Measurements from ENCODE around the gene BAMBI. TPM values are rescaled to one million over a fixed set of nuclear protein-coding genes. Genes with fewer than 3 reads are reported as not detected.

The BAMBI gene
- polyA plus RNA-seq, 1 donor (not counting 4 experiments of a cell fraction or from before 2014, with no cell fraction given): 2.9 TPM

GRCh38 chr10:28666751-28667467, 10.4 kb upstream of the BAMBI start:
- Histone ChIP-seq H3K9ac (ENCODE audit: control insufficient read depth, extremely low read depth, insufficient read depth, low read length) (no peak overlapping the region), H3K27ac (ENCODE audit: control insufficient read depth, insufficient read depth, low read length) (no peak overlapping the region), H3K36me3 (ENCODE audit: control insufficient read depth in 2 of 2, extremely low read depth in 1 of 2, insufficient read depth in 2 of 2, low read length in 2 of 2) (no peaks in the 10 kb centered on the region), H3K27me3 (ENCODE audit: control insufficient read depth, extremely low read depth, insufficient read depth, low read length) (peaks cover 30% of the 10 kb centered on the region), H3K9me3 (ENCODE audit: control insufficient read depth, low read depth, low read length) (no peaks in the 10 kb centered on the region), H2AFZ (ENCODE audit: control insufficient read depth, low read length) (no peak overlapping the region), H3K4me1 (ENCODE audit: control insufficient read depth, extremely low read depth, insufficient read depth, low read length) (peaks cover 5% of the 10 kb centered on the region), H4K20me1 (ENCODE audit: control insufficient read depth, extremely low read depth, insufficient read depth, low read length) (no peaks in the 10 kb centered on the region), H3K9me1 (ENCODE audit: control insufficient read depth, extremely low read depth, insufficient read depth, low read length) (no peaks in the 10 kb centered on the region), H3K4me2 (ENCODE audit: control insufficient read depth, extremely low read depth, insufficient read depth, low read depth, low read length) (no peak overlapping the region), H3K79me2 (ENCODE audit: control insufficient read depth, insufficient read depth, low read length) (no peaks in the 10 kb centered on the region), H3K4me3 (ENCODE audit: control insufficient read depth in 2 of 3, extremely low read depth in 1 of 3, insufficient read depth in 2 of 3, low read depth in 1 of 3, low read length in 3 of 3) (no peak overlapping the region)
- DNase-seq (ENCODE audit: low read depth, low spot score): no peak
- dilution Hi-C loops (cut with MboI; ENCODE audit: extremely low pct_ligation_motif_present, low sequenced_read_pairs): no loop called here
- TF ChIP-seq EZH2 (IDR thresholded peaks at IDR 0.05; ENCODE audit: low read length): no peak
- no peak for TF ChIP-seq CTCF (optimal IDR thresholded peaks at IDR 0.05 in 1 of 3, IDR thresholded peaks at IDR 0.05 in 1 of 3, conservative IDR thresholded peaks at IDR 0.05 in 1 of 3; ENCODE audit: extremely low read depth in 1 of 3, insufficient read depth in 2 of 3, low read length in 3 of 3)
- no peak for FAIRE-seq

DNA sequence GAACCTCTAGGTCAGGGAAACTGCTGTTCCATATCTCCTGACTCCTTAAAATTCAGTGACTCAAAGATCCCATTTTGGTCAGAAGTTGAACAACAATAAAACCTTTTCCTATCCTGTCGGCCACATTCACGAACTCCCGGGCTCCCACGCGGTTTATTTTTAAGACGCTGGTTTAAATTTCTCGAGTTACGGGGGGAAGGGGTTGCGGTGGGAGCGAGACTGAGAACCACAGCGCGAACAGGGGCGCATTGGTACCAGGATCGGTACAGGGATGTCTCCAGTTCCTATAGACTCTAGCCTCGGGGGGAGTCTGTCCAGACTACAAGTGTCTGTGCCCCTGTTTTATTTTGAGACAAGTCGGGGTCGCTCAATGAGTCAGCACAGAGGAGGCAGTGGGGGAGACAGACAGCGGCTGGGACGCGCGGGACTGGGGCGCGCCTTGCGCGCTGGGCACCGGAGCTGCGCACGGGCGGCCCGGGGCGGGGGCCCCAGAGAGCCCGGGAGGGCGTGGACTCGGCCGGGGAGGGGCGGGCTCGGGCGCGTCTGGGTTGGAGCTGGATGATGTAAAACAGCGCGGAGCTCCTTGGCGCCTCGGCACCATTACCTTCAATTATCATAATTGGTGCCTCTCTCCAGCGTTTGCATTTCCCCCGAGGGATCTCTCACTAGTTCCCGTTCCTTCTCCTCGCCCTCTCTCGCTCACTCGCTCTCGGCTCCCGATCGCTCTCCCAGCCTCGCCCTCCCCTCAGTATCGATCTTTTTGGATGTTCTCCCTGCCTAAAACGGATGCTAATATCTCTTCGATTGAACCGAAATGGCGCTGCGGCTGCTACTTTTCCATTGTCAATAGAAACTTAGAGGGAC, 8.7 kb upstream of the BAMBI start:
- FAIRE-seq (no peak), DNase-seq (ENCODE audit: low read depth, low spot score) (no peak)
- peaks cover 36% of the 10 kb centered on the region for H3K27me3 ChIP-seq (ENCODE audit: control insufficient read depth, extremely low read depth, insufficient read depth, low read length)
- no peaks in the 10 kb centered on the region for H4K20me1 ChIP-seq (ENCODE audit: control insufficient read depth, extremely low read depth, insufficient read depth, low read length)
- H3K9me1 ChIP-seq (ENCODE audit: control insufficient read depth, extremely low read depth, insufficient read depth, low read length): no peaks in the 10 kb centered on the region
- dilution Hi-C loops (cut with MboI; ENCODE audit: extremely low pct_ligation_motif_present, low sequenced_read_pairs): no loop called here
- no peak overlapping the region for H3K27ac ChIP-seq (ENCODE audit: control insufficient read depth, insufficient read depth, low read length)
- peak overlapping the region; percentile 8 for H3K9ac ChIP-seq (ENCODE audit: control insufficient read depth, extremely low read depth, insufficient read depth, low read length)
- H3K4me1 ChIP-seq (ENCODE audit: control insufficient read depth, extremely low read depth, insufficient read depth, low read length): peaks cover 5% of the 10 kb centered on the region
- no peaks in the 10 kb centered on the region for H3K79me2 ChIP-seq (ENCODE audit: control insufficient read depth, insufficient read depth, low read length)
- H3K4me2 ChIP-seq (ENCODE audit: control insufficient read depth, extremely low read depth, insufficient read depth, low read depth, low read length): peak overlapping the region; percentile 69
- no peaks in the 10 kb centered on the region for H3K9me3 ChIP-seq (ENCODE audit: control insufficient read depth, low read depth, low read length)
- no peak for TF ChIP-seq CTCF (optimal IDR thresholded peaks at IDR 0.05 in 1 of 3, IDR thresholded peaks at IDR 0.05 in 1 of 3, conservative IDR thresholded peaks at IDR 0.05 in 1 of 3; ENCODE audit: extremely low read depth in 1 of 3, insufficient read depth in 2 of 3, low read length in 3 of 3)
- TF ChIP-seq EZH2 (IDR thresholded peaks at IDR 0.05; ENCODE audit: low read length): peak; percentile 15
- H3K4me3 ChIP-seq (ENCODE audit: control insufficient read depth in 2 of 3, extremely low read depth in 1 of 3, insufficient read depth in 2 of 3, low read depth in 1 of 3, low read length in 3 of 3): peak overlapping the region; percentile 28 to 62 (median 33)
- H3K36me3 ChIP-seq (ENCODE audit: control insufficient read depth in 2 of 2, extremely low read depth in 1 of 2, insufficient read depth in 2 of 2, low read length in 2 of 2): no peaks in the 10 kb centered on the region
- peak overlapping the region; percentile 36 for H2AFZ ChIP-seq (ENCODE audit: control insufficient read depth, low read length)

Measured in keratinocyte (primary cell).